Upper lobe of left lung (tissue), 6 donors: Measurements from ENCODE around the gene FEZ2. TPM values are rescaled to one million over a fixed set of nuclear protein-coding genes. Genes with fewer than 3 reads are reported as not detected.

Experiments
- ATAC-seq, 2 donors: fragments of 200-7000 bp; cut with Tn5 transposase; one replicate each; pipeline ENCODE4 v1.9.1; 2022; ENCODE audit warnings: mild to moderate bottlenecking in 2 of 2, moderate library complexity in 2 of 2; ENCODE audit not compliant: low FRiP score in 2 of 2
- DNase-seq, 2 donors: peaks; one replicate each; pipeline ENCODE4 v3.0.0-alpha.2; 2019 to 2020
- H3K27ac ChIP-seq, 4 donors: fragments of 200-600 bp; sonication (generic); one replicate each; pipeline ENCODE4 v1.5.1; 2016 to 2019
- H3K27me3 ChIP-seq, 4 donors: fragments of 200-600 bp; sonication (generic); one replicate each; pipeline ENCODE4 v1.5.1; 2017 to 2019
- H3K36me3 ChIP-seq, 4 donors: fragments of 200-600 bp; sonication (generic); one replicate each; pipeline ENCODE4 v1.5.1; 2016 to 2019
- H3K4me1 ChIP-seq, 4 donors: fragments of 200-600 bp; sonication (generic); one replicate each; pipeline ENCODE4 v1.5.1; 2018 to 2019
- H3K4me3 ChIP-seq, 4 donors: fragments of 200-600 bp; sonication (generic); one replicate each; pipeline ENCODE4 v1.5.1; 2017 to 2019; ENCODE audit warnings: mild to moderate bottlenecking in 2 of 4, moderate library complexity in 1 of 4
- H3K9me3 ChIP-seq, 4 donors: fragments of 200-600 bp; sonication (generic); one replicate each; pipeline ENCODE4 v1.5.1; 2018 to 2019
- EP300 ChIP-seq, 4 donors: sonication (generic); formaldehyde crosslinking; IDR thresholded peaks; one replicate each; pipeline ENCODE4 v1.5.1; 2017; ENCODE audit warnings: antibody characterized with exemption in 4 of 4, control low read depth in 2 of 4
- POLR2A ChIP-seq, 4 donors: fragments of 450-650 bp; IDR thresholded peaks; one replicate each; pipeline ENCODE4 v1.5.1; 2016 to 2017; ENCODE audit warnings: antibody characterized with exemption in 4 of 4, mild to moderate bottlenecking in 2 of 4
- POLR2AphosphoS5 ChIP-seq, 2 donors: sonication (generic); formaldehyde crosslinking; IDR thresholded peaks; one replicate each; pipeline ENCODE4 v1.5.1; 2017; ENCODE audit warnings: antibody characterized with exemption in 2 of 2
- WGBS, 2 donors: methylation state at CpG; one replicate each; pipeline ENCODE4 v1.1.5; 2017 to 2018; 5-methylcytosine and 5-hydroxymethylcytosine counted together
- total RNA-seq, 6 donors: library from RNA; depleted of rRNA in 4 of 6; stranded (reverse); fragments of >200 nt in 4 of 6; gene quantifications; one replicate each; pipeline versions ENCODE4 v1.1.0 to v1.2.1, GENCODE V29; 2016 to 2021
- TF ChIP-seq, protein P1 (sequence below), 6 experiments: fragments of 450-650 bp in 4 of 6; fragments of 200-600 bp in 2 of 6; sonication (generic) in 2 of 6; IDR thresholded peaks; one replicate each; pipeline ENCODE4 v1.5.1; 2016 to 2019; ENCODE audit warnings: antibody characterized with exemption in 6 of 6
- donor health status: DM: no; HTN: no; CAD: no; lungs with moderate emphysema.
- donor health status: DM: no; HTN: yes; CAD: no; lungs with severe emphysema.

The FEZ2 gene
- total RNA-seq, 6 donors from 2014 or later = 38.2 to 81.1 (median 43.1) TPM

DNA sequence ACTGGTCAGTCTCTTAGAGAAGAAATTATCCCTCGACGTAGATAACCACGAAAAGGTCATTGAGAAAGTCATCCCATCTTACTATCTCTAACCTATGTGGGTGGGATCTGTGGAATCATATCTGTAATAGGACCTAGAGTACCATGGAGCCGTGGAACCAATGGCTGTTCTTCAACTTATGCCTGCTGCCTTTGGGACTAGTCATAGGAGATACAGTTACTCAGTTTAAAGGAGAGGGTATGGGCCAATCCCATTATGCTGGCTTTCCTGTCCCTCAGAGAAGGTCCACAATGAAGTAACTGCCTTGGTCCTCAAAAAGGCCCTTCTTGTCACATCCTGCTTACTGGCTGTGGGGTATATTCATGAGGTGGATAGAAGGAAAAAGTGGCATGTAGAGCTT is 77.5 kb downstream of the FEZ2 start:
- Histone ChIP-seq H3K4me1 (no peaks in the 10 kb centered on the region), H3K9me3 (no peaks in the 10 kb centered on the region), H3K4me3 (no peak overlapping the region), H3K36me3 (peaks cover 7 to 86% (median 23%) of the 10 kb centered on the region in 4 donors), H3K27me3 (no peaks in the 10 kb centered on the region), H3K27ac (no peak overlapping the region)
- ATAC-seq = no peak
- WGBS, 2 donors = 90 to 98% methylated on average over 4 of the region's 4 CpGs
- no peak for DNase-seq
- TF ChIP-seq, protein P1, sequence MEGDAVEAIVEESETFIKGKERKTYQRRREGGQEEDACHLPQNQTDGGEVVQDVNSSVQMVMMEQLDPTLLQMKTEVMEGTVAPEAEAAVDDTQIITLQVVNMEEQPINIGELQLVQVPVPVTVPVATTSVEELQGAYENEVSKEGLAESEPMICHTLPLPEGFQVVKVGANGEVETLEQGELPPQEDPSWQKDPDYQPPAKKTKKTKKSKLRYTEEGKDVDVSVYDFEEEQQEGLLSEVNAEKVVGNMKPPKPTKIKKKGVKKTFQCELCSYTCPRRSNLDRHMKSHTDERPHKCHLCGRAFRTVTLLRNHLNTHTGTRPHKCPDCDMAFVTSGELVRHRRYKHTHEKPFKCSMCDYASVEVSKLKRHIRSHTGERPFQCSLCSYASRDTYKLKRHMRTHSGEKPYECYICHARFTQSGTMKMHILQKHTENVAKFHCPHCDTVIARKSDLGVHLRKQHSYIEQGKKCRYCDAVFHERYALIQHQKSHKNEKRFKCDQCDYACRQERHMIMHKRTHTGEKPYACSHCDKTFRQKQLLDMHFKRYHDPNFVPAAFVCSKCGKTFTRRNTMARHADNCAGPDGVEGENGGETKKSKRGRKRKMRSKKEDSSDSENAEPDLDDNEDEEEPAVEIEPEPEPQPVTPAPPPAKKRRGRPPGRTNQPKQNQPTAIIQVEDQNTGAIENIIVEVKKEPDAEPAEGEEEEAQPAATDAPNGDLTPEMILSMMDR (IDR thresholded peaks at IDR 0.05) = no peak
- no peak for TF ChIP-seq POLR2A (IDR thresholded peaks at IDR 0.05)
- no peak for TF ChIP-seq EP300 (IDR thresholded peaks at IDR 0.05)

- Histone ChIP-seq H3K9me3 (no peaks in the 10 kb centered on the region), H3K4me1 (no peaks in the 10 kb centered on the region), H3K4me3 (no peak overlapping the region), H3K36me3 (peaks cover 13 to 95% (median 23%) of the 10 kb centered on the region in 4 donors), H3K27ac (no peak overlapping the region), H3K27me3 (no peaks in the 10 kb centered on the region)
- 81 to 87% methylated on average over 8 of the region's 8 CpGs for WGBS, 2 donors
- DNase-seq (no peak), ATAC-seq (peak in 1 of 2 donors; percentile 58)
- no peak for TF ChIP-seq EP300 (IDR thresholded peaks at IDR 0.05)
- TF ChIP-seq, protein P1 (IDR thresholded peaks at IDR 0.05) = no peak
- TF ChIP-seq POLR2AphosphoS5 (IDR thresholded peaks at IDR 0.05) = no peak
- no peak for TF ChIP-seq POLR2A (IDR thresholded peaks at IDR 0.05)
Observed at GRCh38 chr2:36516136-36516870, 81.7 kb downstream of the FEZ2 start.

DNA sequence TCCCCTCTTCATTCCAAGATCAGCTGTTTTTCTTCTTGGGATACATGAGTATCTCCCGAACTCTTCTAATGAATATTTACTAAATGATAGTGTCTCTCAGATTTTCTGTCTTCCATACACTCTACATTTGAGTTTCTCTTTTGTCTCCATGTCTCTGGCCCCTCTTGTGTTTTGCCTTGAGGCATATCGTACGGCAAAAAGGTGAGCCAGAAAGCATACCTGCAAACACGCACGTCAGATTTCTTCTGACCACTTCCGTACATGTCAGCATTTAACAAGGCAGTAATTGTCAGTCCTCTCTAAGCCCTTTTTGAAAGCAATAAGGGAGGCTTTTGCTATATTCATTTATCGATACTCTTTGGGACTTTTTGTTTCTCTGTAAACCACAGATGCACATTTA is 82.4 kb downstream of the FEZ2 start:
- DNase-seq (no peak), ATAC-seq (no peak)
- Histone ChIP-seq H3K36me3 (peaks cover 12 to 93% (median 23%) of the 10 kb centered on the region in 4 donors), H3K9me3 (no peaks in the 10 kb centered on the region), H3K27ac (no peak overlapping the region), H3K4me3 (no peak overlapping the region), H3K27me3 (no peaks in the 10 kb centered on the region), H3K4me1 (no peaks in the 10 kb centered on the region)
- TF ChIP-seq POLR2AphosphoS5 (IDR thresholded peaks at IDR 0.05) (no peak), EP300 (IDR thresholded peaks at IDR 0.05) (no peak), POLR2A (IDR thresholded peaks at IDR 0.05) (no peak)
- TF ChIP-seq, protein P1 (IDR thresholded peaks at IDR 0.05) = no peak
- WGBS, 2 donors = 96 to 99% methylated on average over 7 of the region's 7 CpGs

DNA sequence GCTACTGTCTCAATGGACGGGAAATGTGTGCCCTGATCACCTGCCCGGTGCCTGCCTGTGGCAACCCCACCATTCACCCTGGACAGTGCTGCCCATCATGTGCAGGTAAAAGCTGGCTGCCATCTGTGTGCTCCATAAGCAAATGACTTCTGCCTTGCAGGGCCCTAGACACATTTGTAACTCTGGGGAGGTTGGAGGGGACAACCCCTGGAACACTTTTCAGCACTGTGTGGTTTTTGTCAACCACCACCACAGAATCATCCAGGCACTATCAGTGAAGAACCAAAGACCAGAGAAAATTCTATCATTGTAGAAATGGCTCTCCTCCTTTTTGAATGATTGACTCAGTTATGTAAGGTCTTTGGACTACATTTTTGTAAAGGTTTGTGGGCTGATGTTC is 84.3 kb downstream of the FEZ2 start:
- TF ChIP-seq POLR2A (IDR thresholded peaks at IDR 0.05) (no peak), EP300 (IDR thresholded peaks at IDR 0.05) (no peak), POLR2AphosphoS5 (IDR thresholded peaks at IDR 0.05) (no peak)
- TF ChIP-seq, protein P1 (IDR thresholded peaks at IDR 0.05) = no peak
- Histone ChIP-seq H3K36me3 (peaks cover 13 to 85% (median 23%) of the 10 kb centered on the region in 4 donors), H3K27ac (no peak overlapping the region), H3K9me3 (no peaks in the 10 kb centered on the region), H3K4me1 (no peaks in the 10 kb centered on the region), H3K4me3 (no peak overlapping the region), H3K27me3 (no peaks in the 10 kb centered on the region)
- ATAC-seq (no peak), DNase-seq (no peak)
- 100% methylated on average over 1 to 2 of the region's 2 CpGs for WGBS, 2 donors

GRCh38 chr2:36512705-36513104 is 85.3 kb downstream of the FEZ2 start:
- no peaks in the 10 kb centered on the region for H3K4me1 ChIP-seq
- peaks cover 13 to 79% (median 22%) of the 10 kb centered on the region in 4 donors for H3K36me3 ChIP-seq
- no peaks in the 10 kb centered on the region for H3K9me3 ChIP-seq
- 78 to 85% methylated on average over 3 of the region's 3 CpGs for WGBS, 2 donors
- H3K4me3 ChIP-seq = no peak overlapping the region
- DNase-seq = no peak
- no peaks in the 10 kb centered on the region for H3K27me3 ChIP-seq
- TF ChIP-seq POLR2AphosphoS5 (IDR thresholded peaks at IDR 0.05) (no peak), POLR2A (IDR thresholded peaks at IDR 0.05) (no peak), EP300 (IDR thresholded peaks at IDR 0.05) (no peak)
- TF ChIP-seq, protein P1 (IDR thresholded peaks at IDR 0.05) = no peak
- no peak overlapping the region for H3K27ac ChIP-seq
- no peak for ATAC-seq
